NCI-H2171 (cell line): ENCODE measurements around the gene ADGRF4.

Experiments used
- DNase-seq: peaks from one replicate; lab custom pipeline; 2025; lab: John Stamatoyannopoulos, UW

The ADGRF4 gene

GRCh38 chr6:47698342-47698787 is at the start of gene ADGRF4:
TSS of gene ADGRF4 (plus strand) at chr6:47698580. CDS start at chr6:47707246, 8,666 bp downstream.
- no peak for DNase-seq

GRCh38 chr6:47650553-47651432 is 47.6 kb upstream of the ADGRF4 start:
- DNase-seq, result no peak

GRCh38 chr6:47651505-47651944 is 46.9 kb upstream of the ADGRF4 start:
- DNase-seq, result no peak

GRCh38 chr6:47653706-47654105 is 44.7 kb upstream of the ADGRF4 start:
- DNase-seq, result no peak

GRCh38 chr6:47654255-47654654 is 44.1 kb upstream of the ADGRF4 start:
- no peak for DNase-seq

- no peak for DNase-seq
Measured at GRCh38 chr6:47655719-47656595, 42.4 kb upstream of the ADGRF4 start.

GRCh38 chr6:47661960-47662359 is 36.4 kb upstream of the ADGRF4 start:
- DNase-seq, result no peak

GRCh38 chr6:47663462-47664216 is 34.7 kb upstream of the ADGRF4 start:
- DNase-seq, result no peak

- DNase-seq, result peak; percentile 52
Measured at GRCh38 chr6:47665112-47665511, 33.3 kb upstream of the ADGRF4 start.

GRCh38 chr6:47669684-47670513 is 28.5 kb upstream of the ADGRF4 start:
- DNase-seq, result peak; percentile 51

- DNase-seq, result no peak
Measured at GRCh38 chr6:47670851-47671250, 27.5 kb upstream of the ADGRF4 start.

GRCh38 chr6:47671777-47672176 is 26.6 kb upstream of the ADGRF4 start:
- DNase-seq, result no peak

GRCh38 chr6:47672816-47673215 is 25.6 kb upstream of the ADGRF4 start:
- DNase-seq, result no peak

- DNase-seq, result no peak
Measured at GRCh38 chr6:47674673-47675072, 23.7 kb upstream of the ADGRF4 start.

- DNase-seq, result no peak
Measured at GRCh38 chr6:47677381-47678100, 20.8 kb upstream of the ADGRF4 start.

GRCh38 chr6:47678739-47679138 is 19.6 kb upstream of the ADGRF4 start:
- DNase-seq, result no peak

GRCh38 chr6:47679322-47679906 is 19.0 kb upstream of the ADGRF4 start:
- DNase-seq, result no peak

- no peak for DNase-seq
Measured at GRCh38 chr6:47680051-47680450, 18.3 kb upstream of the ADGRF4 start.

- no peak for DNase-seq
Measured at GRCh38 chr6:47680724-47681123, 17.7 kb upstream of the ADGRF4 start.
